ENCODE measurements around the gene SLAMF1. TPM values are rescaled to one million over a fixed set of nuclear protein-coding genes. Genes with fewer than 3 reads are reported as not detected.

The SLAMF1 gene
- total RNA-seq, 1 donor from 2014 or later = not detected

- Histone ChIP-seq H3K4me3 (ENCODE audit: low read depth, low read length) (no peak overlapping the region), H3K27me3 (ENCODE audit: control insufficient read depth, insufficient read depth, low read length) (peaks cover 5% of the 10 kb centered on the region), H3K36me3 (ENCODE audit: control insufficient read depth, insufficient read depth, low read length) (no peaks in the 10 kb centered on the region)
- no peak for TF ChIP-seq CTCF (IDR thresholded peaks at IDR 0.05; ENCODE audit: insufficient read depth, low read length, poor library complexity, severe bottlenecking)
- no peak for DNase-seq (ENCODE audit: low read depth)
These were observed 33.6 kb upstream of the SLAMF1 start for GRCh38 chr1:160680399-160680798.

GRCh38 chr1:160679893-160680292 lies 33.0 kb upstream of the SLAMF1 start:
- TF ChIP-seq CTCF (IDR thresholded peaks at IDR 0.05; ENCODE audit: insufficient read depth, low read length, poor library complexity, severe bottlenecking) = no peak
- no peak for DNase-seq (ENCODE audit: low read depth)
- Histone ChIP-seq H3K36me3 (ENCODE audit: control insufficient read depth, insufficient read depth, low read length) (no peaks in the 10 kb centered on the region), H3K27me3 (ENCODE audit: control insufficient read depth, insufficient read depth, low read length) (peaks cover 5% of the 10 kb centered on the region), H3K4me3 (ENCODE audit: low read depth, low read length) (no peak overlapping the region)

GRCh38 chr1:160676869-160677597 lies 30.2 kb upstream of the SLAMF1 start:
- Histone ChIP-seq H3K36me3 (ENCODE audit: control insufficient read depth, insufficient read depth, low read length) (no peaks in the 10 kb centered on the region), H3K4me3 (ENCODE audit: low read depth, low read length) (no peak overlapping the region), H3K27me3 (ENCODE audit: control insufficient read depth, insufficient read depth, low read length) (peaks cover 5% of the 10 kb centered on the region)
- no peak for TF ChIP-seq CTCF (IDR thresholded peaks at IDR 0.05; ENCODE audit: insufficient read depth, low read length, poor library complexity, severe bottlenecking)
- no peak for DNase-seq (ENCODE audit: low read depth)

GRCh38 chr1:160675641-160676410 lies 29.0 kb upstream of the SLAMF1 start:
- DNase-seq (ENCODE audit: low read depth) = peak; percentile 10

GRCh38 chr1:160674415-160674814 lies 27.6 kb upstream of the SLAMF1 start:
- peaks cover 5% of the 10 kb centered on the region for H3K27me3 ChIP-seq (ENCODE audit: control insufficient read depth, insufficient read depth, low read length)

More at GRCh38 chr1:160675641-160676410, 29.0 kb upstream of the SLAMF1 start:
- H3K27me3 ChIP-seq (ENCODE audit: control insufficient read depth, insufficient read depth, low read length) = peaks cover 5% of the 10 kb centered on the region
- H3K36me3 ChIP-seq (ENCODE audit: control insufficient read depth, insufficient read depth, low read length) = no peaks in the 10 kb centered on the region
- peak; percentile 94 for TF ChIP-seq CTCF (IDR thresholded peaks at IDR 0.05; ENCODE audit: insufficient read depth, low read length, poor library complexity, severe bottlenecking)
- no peak overlapping the region for H3K4me3 ChIP-seq (ENCODE audit: low read depth, low read length)

More at GRCh38 chr1:160674415-160674814, 27.6 kb upstream of the SLAMF1 start:
- no peak for TF ChIP-seq CTCF (IDR thresholded peaks at IDR 0.05; ENCODE audit: insufficient read depth, low read length, poor library complexity, severe bottlenecking)
- DNase-seq (ENCODE audit: low read depth) = no peak
- Histone ChIP-seq H3K4me3 (ENCODE audit: low read depth, low read length) (no peak overlapping the region), H3K36me3 (ENCODE audit: control insufficient read depth, insufficient read depth, low read length) (no peaks in the 10 kb centered on the region)
